ENCODE results near the gene FGF6.
"Not testable (repeated sequence)": the region's sequence is repeated elsewhere in the genome, so short reads cannot be mapped to it uniquely, and the experiment has no call there.

FGF6 gene

GRCh38 chr12:4460761-4461160 lies 15.1 kb upstream of the FGF6 start:
- DNase-seq (ENCODE audit: low spot score), result no peak
- H3K79me1 ChIP-seq (ENCODE audit: low read depth, low read length), result no peaks in the 10 kb centered on the region
- peaks cover 0 to 6% (median 0%) of the 10 kb centered on the region in 3 experiments for H3K27me3 ChIP-seq (ENCODE audit: control insufficient read depth in 3 of 3, insufficient read depth in 3 of 3, low read depth in 1 of 3, low read length in 3 of 3)
- H3K4ac ChIP-seq (ENCODE audit: low read length), result no peak overlapping the region
- H3K4me2 ChIP-seq (ENCODE audit: insufficient read depth, low read length, poor library complexity, severe bottlenecking), result no peak overlapping the region
- H2BK120ac ChIP-seq (ENCODE audit: low read depth, low read length), result no peak overlapping the region
- no peak overlapping the region for H2AFZ ChIP-seq (ENCODE audit: low read length)
- whole genome bisulfite sequencing, 2 donors (ENCODE audit: extremely low coverage in 2 of 2, insufficient read length in 2 of 2, insufficient replicate concordance in 1 of 2), result no CpG with 5 or more reads among the region's 4 CpGs
- peaks cover 0 to 2% of the 10 kb centered on the region in 2 donors for H3K9me3 ChIP-seq (replicated peaks in 1 of 2; ENCODE audit: control insufficient read depth in 2 of 2, insufficient read depth in 1 of 2, low read depth in 1 of 2, low read length in 2 of 2)
- H4K91ac ChIP-seq (ENCODE audit: low read depth, low read length, poor library complexity), result no peak overlapping the region
- no peak overlapping the region for H2BK5ac ChIP-seq (ENCODE audit: low read length)
- no peak overlapping the region for H3K14ac ChIP-seq (ENCODE audit: low read length)
- no peak overlapping the region for H2BK15ac ChIP-seq (ENCODE audit: low read length)
- H3K27ac ChIP-seq (replicated peaks; ENCODE audit: low read length), result no peak overlapping the region
- H2BK12ac ChIP-seq (ENCODE audit: low read length), result no peak overlapping the region
- H2AK5ac ChIP-seq (ENCODE audit: low read depth, low read length), result no peak overlapping the region
- H3K4me1 ChIP-seq (ENCODE audit: control insufficient read depth in 2 of 2, insufficient read depth in 1 of 2, low read depth in 1 of 2, low read length in 2 of 2), result no peaks in the 10 kb centered on the region
- H3K9ac ChIP-seq (ENCODE audit: low read depth, low read length, poor library complexity), result no peak overlapping the region
- H4K8ac ChIP-seq (ENCODE audit: low read depth, low read length), result no peak overlapping the region
- no peak overlapping the region for H3K4me3 ChIP-seq (ENCODE audit: low read length in 2 of 2)
- no peaks in the 10 kb centered on the region for H3K36me3 ChIP-seq (replicated peaks in 1 of 2; ENCODE audit: control insufficient read depth in 2 of 2, insufficient read depth in 2 of 2, low read length in 2 of 2)
- no peak overlapping the region for H3K18ac ChIP-seq (ENCODE audit: low read length)
- no peak overlapping the region for H3K23ac ChIP-seq (ENCODE audit: low read depth, low read length, poor library complexity)

GRCh38 chr12:4455849-4456248 lies 10.2 kb upstream of the FGF6 start:
- H3K27ac ChIP-seq (replicated peaks; ENCODE audit: low read length); H2AFZ ChIP-seq (ENCODE audit: low read length); H4K8ac ChIP-seq (ENCODE audit: low read depth, low read length); H2BK120ac ChIP-seq (ENCODE audit: low read depth, low read length); H3K79me1 ChIP-seq (ENCODE audit: low read depth, low read length); H2AK5ac ChIP-seq (ENCODE audit: low read depth, low read length); H3K18ac ChIP-seq (ENCODE audit: low read length); H2BK5ac ChIP-seq (ENCODE audit: low read length); H3K23ac ChIP-seq (ENCODE audit: low read depth, low read length, poor library complexity); H3K14ac ChIP-seq (ENCODE audit: low read length); H3K4me1 ChIP-seq (ENCODE audit: control insufficient read depth in 2 of 2, insufficient read depth in 1 of 2, low read depth in 1 of 2, low read length in 2 of 2); H3K9me3 ChIP-seq (replicated peaks in 1 of 2; ENCODE audit: control insufficient read depth in 2 of 2, insufficient read depth in 1 of 2, low read depth in 1 of 2, low read length in 2 of 2); H3K4ac ChIP-seq (ENCODE audit: low read length); H3K36me3 ChIP-seq (replicated peaks in 1 of 2; ENCODE audit: control insufficient read depth in 2 of 2, insufficient read depth in 2 of 2, low read length in 2 of 2); H3K9ac ChIP-seq (ENCODE audit: low read depth, low read length, poor library complexity); H3K4me2 ChIP-seq (ENCODE audit: insufficient read depth, low read length, poor library complexity, severe bottlenecking); H2BK15ac ChIP-seq (ENCODE audit: low read length); H2BK12ac ChIP-seq (ENCODE audit: low read length); DNase-seq (ENCODE audit: low spot score); H4K91ac ChIP-seq (ENCODE audit: low read depth, low read length, poor library complexity); H3K27me3 ChIP-seq (ENCODE audit: control insufficient read depth in 3 of 3, insufficient read depth in 3 of 3, low read depth in 1 of 3, low read length in 3 of 3); H3K4me3 ChIP-seq (ENCODE audit: low read length in 2 of 2): not testable (repeated sequence)
- no CpG with 5 or more reads among the region's 4 CpGs for WGBS, 2 donors (ENCODE audit: extremely low coverage in 2 of 2, insufficient read length in 2 of 2, insufficient replicate concordance in 1 of 2)

GRCh38 chr12:4454315-4454860 lies 8.8 kb upstream of the FGF6 start:
- Histone ChIP-seq H3K27ac (replicated peaks; ENCODE audit: low read length) (no peak overlapping the region), H3K9me3 (replicated peaks in 1 of 2; ENCODE audit: control insufficient read depth in 2 of 2, insufficient read depth in 1 of 2, low read depth in 1 of 2, low read length in 2 of 2) (peaks cover 0 to 3% of the 10 kb centered on the region in 2 donors), H3K79me1 (ENCODE audit: low read depth, low read length) (no peaks in the 10 kb centered on the region)

GRCh38 chr12:4451694-4452093 lies 6.1 kb upstream of the FGF6 start:
- peak overlapping the region; percentile 40 for H2AFZ ChIP-seq (ENCODE audit: low read length)
- no peak overlapping the region for H4K8ac ChIP-seq (ENCODE audit: low read depth, low read length)
- no peak overlapping the region for H3K9ac ChIP-seq (ENCODE audit: low read depth, low read length, poor library complexity)
- no peak overlapping the region for H2AK5ac ChIP-seq (ENCODE audit: low read depth, low read length)
- H3K79me1 ChIP-seq (ENCODE audit: low read depth, low read length), result no peaks in the 10 kb centered on the region
- H3K4ac ChIP-seq (ENCODE audit: low read length), result no peak overlapping the region
- WGBS, 2 donors (ENCODE audit: extremely low coverage in 2 of 2, insufficient read length in 2 of 2, insufficient replicate concordance in 1 of 2), result no CpG with 5 or more reads among the region's 7 CpGs
- H2BK5ac ChIP-seq (ENCODE audit: low read length), result no peak overlapping the region
- H3K14ac ChIP-seq (ENCODE audit: low read length), result no peak overlapping the region
- H3K18ac ChIP-seq (ENCODE audit: low read length), result peak overlapping the region; percentile 23
- no peaks in the 10 kb centered on the region for H3K27me3 ChIP-seq (ENCODE audit: control insufficient read depth in 3 of 3, insufficient read depth in 3 of 3, low read depth in 1 of 3, low read length in 3 of 3)
- no peak overlapping the region for H3K23ac ChIP-seq (ENCODE audit: low read depth, low read length, poor library complexity)
- H2BK12ac ChIP-seq (ENCODE audit: low read length), result peak overlapping the region; percentile 33
- H4K91ac ChIP-seq (ENCODE audit: low read depth, low read length, poor library complexity), result no peak overlapping the region
- no peak for DNase-seq (ENCODE audit: low spot score)
- H2BK15ac ChIP-seq (ENCODE audit: low read length), result no peak overlapping the region
- no peaks in the 10 kb centered on the region for H3K36me3 ChIP-seq (replicated peaks in 1 of 2; ENCODE audit: control insufficient read depth in 2 of 2, insufficient read depth in 2 of 2, low read length in 2 of 2)
- peaks cover 0 to 3% of the 10 kb centered on the region in 2 donors for H3K9me3 ChIP-seq (replicated peaks in 1 of 2; ENCODE audit: control insufficient read depth in 2 of 2, insufficient read depth in 1 of 2, low read depth in 1 of 2, low read length in 2 of 2)
- no peak overlapping the region for H3K4me2 ChIP-seq (ENCODE audit: insufficient read depth, low read length, poor library complexity, severe bottlenecking)
- H3K4me1 ChIP-seq (ENCODE audit: control insufficient read depth in 2 of 2, insufficient read depth in 1 of 2, low read depth in 1 of 2, low read length in 2 of 2), result peaks cover 12 to 16% of the 10 kb centered on the region in 2 donors
- H2BK120ac ChIP-seq (ENCODE audit: low read depth, low read length), result no peak overlapping the region
- H3K27ac ChIP-seq (replicated peaks; ENCODE audit: low read length), result no peak overlapping the region
- no peak overlapping the region for H3K4me3 ChIP-seq (ENCODE audit: low read length in 2 of 2)

More at GRCh38 chr12:4454315-4454860, 8.8 kb upstream of the FGF6 start:
- no peak overlapping the region for H3K18ac ChIP-seq (ENCODE audit: low read length)
- H2AFZ ChIP-seq (ENCODE audit: low read length), result no peak overlapping the region
- no peak overlapping the region for H2BK12ac ChIP-seq (ENCODE audit: low read length)
- H2AK5ac ChIP-seq (ENCODE audit: low read depth, low read length), result no peak overlapping the region
- H3K4ac ChIP-seq (ENCODE audit: low read length), result no peak overlapping the region
- H3K4me1 ChIP-seq (ENCODE audit: control insufficient read depth in 2 of 2, insufficient read depth in 1 of 2, low read depth in 1 of 2, low read length in 2 of 2), result peaks cover 12 to 15% of the 10 kb centered on the region in 2 donors
- WGBS, 2 donors (ENCODE audit: extremely low coverage in 2 of 2, insufficient read length in 2 of 2, insufficient replicate concordance in 1 of 2), result no CpG with 5 or more reads among the region's 4 CpGs
- H4K8ac ChIP-seq (ENCODE audit: low read depth, low read length), result no peak overlapping the region
- no peak overlapping the region for H3K4me2 ChIP-seq (ENCODE audit: insufficient read depth, low read length, poor library complexity, severe bottlenecking)
- DNase-seq (ENCODE audit: low spot score), result no peak
- H2BK15ac ChIP-seq (ENCODE audit: low read length), result no peak overlapping the region
- no peak overlapping the region for H3K4me3 ChIP-seq (ENCODE audit: low read length in 2 of 2)
- H4K91ac ChIP-seq (ENCODE audit: low read depth, low read length, poor library complexity), result no peak overlapping the region
- no peak overlapping the region for H2BK120ac ChIP-seq (ENCODE audit: low read depth, low read length)
- H3K36me3 ChIP-seq (replicated peaks in 1 of 2; ENCODE audit: control insufficient read depth in 2 of 2, insufficient read depth in 2 of 2, low read length in 2 of 2), result no peaks in the 10 kb centered on the region
- H2BK5ac ChIP-seq (ENCODE audit: low read length), result no peak overlapping the region
- H3K23ac ChIP-seq (ENCODE audit: low read depth, low read length, poor library complexity), result no peak overlapping the region
- H3K27me3 ChIP-seq (ENCODE audit: control insufficient read depth in 3 of 3, insufficient read depth in 3 of 3, low read depth in 1 of 3, low read length in 3 of 3), result peaks cover 0 to 6% (median 0%) of the 10 kb centered on the region in 3 experiments
- no peak overlapping the region for H3K14ac ChIP-seq (ENCODE audit: low read length)
- H3K9ac ChIP-seq (ENCODE audit: low read depth, low read length, poor library complexity), result no peak overlapping the region

Measured in neuronal stem cell (in vitro differentiated cells).